GM18526 (cell line): ENCODE results near the gene APOOL.

ENCODE experiments used
- POLR2A ChIP-seq: IDR thresholded peaks from 3 replicates; pipeline ENCODE4 v1.6.1; 2011; ENCODE audit not compliant: insufficient read length; ENCODE audit errors: extremely low read depth

APOOL gene

DNA sequence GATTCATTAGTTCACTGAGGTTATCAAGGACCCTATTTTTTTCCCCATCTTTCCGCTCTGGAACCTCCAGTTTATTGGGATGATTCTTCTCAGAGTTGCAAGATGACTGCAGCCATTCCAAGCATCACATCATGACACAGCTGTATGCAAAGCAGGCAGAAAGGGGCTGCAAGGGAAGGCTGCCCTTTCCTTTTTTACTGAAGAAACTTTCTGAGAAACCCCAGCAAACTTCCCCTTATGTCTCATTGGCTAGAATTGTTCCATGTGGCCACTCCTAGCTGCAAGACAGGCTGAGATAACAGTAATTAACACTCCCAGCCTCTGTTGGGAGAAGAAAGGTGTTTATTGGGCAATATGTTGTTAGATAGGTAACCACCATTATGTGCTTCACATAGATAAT is 137.3 kb downstream of the APOOL start:
- no peak for TF ChIP-seq POLR2A
